Testis (tissue), 3 donors: Measurements from ENCODE around the gene RNF166. TPM values are rescaled to one million over a fixed set of nuclear protein-coding genes. Genes with fewer than 3 reads are reported as not detected.
A peak's percentile ranks its signal among the peaks of the same experiment; 100 is the strongest.

Source experiments
- DNase-seq: peaks from one replicate; pipeline ENCODE4 v3.0.0-alpha.2; 2019
- H3K27ac ChIP-seq, 2 donors: fragments of 200-600 bp; sonication (generic); one replicate each; pipeline ENCODE4 v1.5.1; 2019
- H3K27me3 ChIP-seq: fragments of 200-600 bp; sonication (generic); one replicate; pipeline ENCODE4 v1.5.1; 2019
- H3K36me3 ChIP-seq: fragments of 200-600 bp; sonication (generic); one replicate; pipeline ENCODE4 v1.5.1; 2017; ENCODE audit warnings: low read depth; ENCODE audit errors: missing control alignments
- H3K4me1 ChIP-seq: fragments of 200-600 bp; sonication (generic); one replicate; pipeline ENCODE4 v1.5.1; 2019
- H3K4me3 ChIP-seq, 2 donors: fragments of 200-600 bp; sonication (generic); one replicate each; pipeline ENCODE4 v1.5.1; 2017 to 2019
- H3K9me3 ChIP-seq: fragments of 200-600 bp; sonication (generic); one replicate; pipeline ENCODE4 v1.5.1; 2017
- POLR2A ChIP-seq: fragments of 450-650 bp; IDR thresholded peaks from one replicate; pipeline ENCODE4 v1.6.1; 2017; ENCODE audit warnings: antibody characterized with exemption, mild to moderate bottlenecking, moderate library complexity
- WGBS, 2 donors: methylation state at CpG; one replicate each; pipeline ENCODE4 v1.1.5; 2018; 5-methylcytosine and 5-hydroxymethylcytosine counted together
- intact Hi-C: fragments of 100-400 bp; cut with DNase I; formaldehyde crosslinking; loops from one replicate; pipeline ENCODE4 v1.15.1; 2023; ENCODE audit warnings: low total_unique reads
- polyA plus RNA-seq: library from polyadenylated mRNA; stranded (reverse); fragments of 350-450 nt; fragmentation: Illumina TruSeq; extraction: RNeasy Lipid Tissue Mini Kit (QIAGEN cat#74804); gene quantifications from one replicate; pipeline ENCODE4 v1.2.3, GENCODE V29; 2014; ENCODE audit warnings: low read depth, low replicate concordance; ENCODE audit not compliant: insufficient read depth
- total RNA-seq, 2 donors: library from RNA; depleted of rRNA; stranded (reverse); fragments of >200 nt; gene quantifications; one replicate each; pipeline ENCODE4 v1.2.3, GENCODE V29; 2016
- TF ChIP-seq, protein P1 (sequence below), 3 experiments: fragments of 450-650 bp in 2 of 3; fragments of 200-600 bp in 1 of 3; sonication (generic) in 1 of 3; IDR thresholded peaks; one replicate each; pipeline ENCODE4 v1.5.1; 2016 to 2019; ENCODE audit warnings: antibody characterized with exemption in 3 of 3, mild to moderate bottlenecking in 2 of 3, moderate library complexity in 1 of 3

The RNF166 gene
- total and polyA plus RNA-seq, 3 donors from 2014 or later = 18.3 to 41.3 (median 37.4) TPM

DNA sequence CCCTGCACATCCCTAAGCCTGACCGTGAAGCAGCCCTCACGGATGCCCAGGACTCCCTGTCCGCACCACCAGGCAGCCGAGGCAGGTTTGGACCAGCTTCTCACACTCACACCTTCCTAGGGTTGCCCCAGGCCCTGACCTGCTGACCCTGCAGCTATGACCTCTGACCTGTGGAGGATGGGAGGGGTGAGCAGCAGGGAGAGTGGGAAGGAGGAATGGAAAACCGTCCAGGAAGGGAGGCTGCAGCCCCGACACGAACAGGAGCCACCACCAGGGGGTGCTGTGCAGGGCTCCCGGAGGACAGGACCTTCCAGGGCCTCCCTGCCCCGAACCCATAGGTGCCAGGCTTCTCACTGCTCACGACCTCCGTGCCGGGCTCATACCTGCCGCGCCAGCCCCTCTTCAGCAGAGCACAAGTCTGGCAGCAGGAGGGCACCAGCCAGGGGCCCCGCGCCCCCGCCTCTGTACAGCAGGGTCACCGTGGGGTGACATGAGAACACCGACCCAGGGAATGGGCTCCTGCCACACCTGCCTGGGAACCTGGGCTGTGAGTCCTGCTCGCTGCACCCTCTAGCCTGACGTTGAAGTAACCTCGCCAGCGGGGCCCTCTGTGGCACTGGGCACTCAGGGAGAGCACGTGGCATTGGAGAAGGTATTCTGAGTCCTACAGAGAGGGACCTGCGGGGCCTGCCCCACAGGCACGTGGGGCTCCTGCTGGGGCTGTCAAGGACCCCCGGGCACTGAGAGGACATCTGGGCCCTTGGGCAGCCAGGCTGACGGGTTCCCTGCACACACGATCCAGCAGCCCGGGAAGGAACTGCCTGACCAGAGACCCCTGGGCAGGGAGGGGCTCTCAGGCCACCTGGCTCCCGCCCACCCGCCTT, 37.7 kb upstream of the RNF166 start:
- intact Hi-C loops = loop anchor here (5.0 kb wide), 1 partner anchor 38 kb away; no protein-coding TSS in a partner anchor
- Histone ChIP-seq H3K4me3 (no peak overlapping the region), H3K9me3 (no peaks in the 10 kb centered on the region), H3K27me3 (no peaks in the 10 kb centered on the region), H3K4me1 (peaks cover 12% of the 10 kb centered on the region), H3K27ac (no peak overlapping the region), H3K36me3 (no peaks in the 10 kb centered on the region)
- TF ChIP-seq, protein P1, sequence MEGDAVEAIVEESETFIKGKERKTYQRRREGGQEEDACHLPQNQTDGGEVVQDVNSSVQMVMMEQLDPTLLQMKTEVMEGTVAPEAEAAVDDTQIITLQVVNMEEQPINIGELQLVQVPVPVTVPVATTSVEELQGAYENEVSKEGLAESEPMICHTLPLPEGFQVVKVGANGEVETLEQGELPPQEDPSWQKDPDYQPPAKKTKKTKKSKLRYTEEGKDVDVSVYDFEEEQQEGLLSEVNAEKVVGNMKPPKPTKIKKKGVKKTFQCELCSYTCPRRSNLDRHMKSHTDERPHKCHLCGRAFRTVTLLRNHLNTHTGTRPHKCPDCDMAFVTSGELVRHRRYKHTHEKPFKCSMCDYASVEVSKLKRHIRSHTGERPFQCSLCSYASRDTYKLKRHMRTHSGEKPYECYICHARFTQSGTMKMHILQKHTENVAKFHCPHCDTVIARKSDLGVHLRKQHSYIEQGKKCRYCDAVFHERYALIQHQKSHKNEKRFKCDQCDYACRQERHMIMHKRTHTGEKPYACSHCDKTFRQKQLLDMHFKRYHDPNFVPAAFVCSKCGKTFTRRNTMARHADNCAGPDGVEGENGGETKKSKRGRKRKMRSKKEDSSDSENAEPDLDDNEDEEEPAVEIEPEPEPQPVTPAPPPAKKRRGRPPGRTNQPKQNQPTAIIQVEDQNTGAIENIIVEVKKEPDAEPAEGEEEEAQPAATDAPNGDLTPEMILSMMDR (IDR thresholded peaks at IDR 0.05) = peak; percentile 84 to 96 (median 87)
- TF ChIP-seq POLR2A = no peak
- DNase-seq = peak; percentile 81
- WGBS, 2 donors = 68 to 78% methylated on average over 10 to 31 of the region's 32 CpGs

DNA sequence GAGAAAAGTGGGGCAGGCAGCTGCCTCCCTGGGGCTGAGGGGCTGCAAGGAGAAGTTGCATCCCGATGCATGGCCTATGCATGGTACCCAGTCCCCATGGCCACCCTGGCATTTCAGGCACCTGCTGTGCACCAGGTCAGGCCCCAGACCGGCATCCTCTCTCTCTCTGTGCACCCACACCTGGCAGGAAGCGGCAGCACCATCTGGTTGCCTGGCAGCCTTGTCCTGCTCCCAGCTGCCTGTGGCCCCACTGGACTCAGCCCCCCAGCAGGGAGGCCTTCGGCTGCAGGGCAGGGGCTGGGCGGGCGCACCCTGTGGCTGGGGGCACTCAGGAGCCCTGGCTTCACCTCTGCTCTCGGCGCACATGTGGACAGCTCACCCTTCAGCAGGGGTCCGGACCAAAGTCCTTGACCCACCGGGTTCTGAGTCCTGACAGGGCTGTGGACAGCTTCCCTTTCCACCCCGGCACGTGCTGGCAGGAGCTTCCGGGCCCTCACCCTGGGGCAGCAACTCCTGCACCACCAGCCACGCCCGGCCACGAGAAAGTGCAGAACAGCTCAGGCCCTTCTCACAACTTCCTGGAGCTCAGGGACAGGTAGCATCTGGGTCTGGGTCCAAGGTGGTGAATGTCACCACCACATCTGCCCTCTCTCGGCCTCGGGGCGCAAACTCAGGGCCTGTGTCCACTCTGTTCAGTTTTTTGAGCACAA, 36.8 kb upstream of the RNF166 start:
- Histone ChIP-seq H3K4me3 (no peak overlapping the region), H3K9me3 (no peaks in the 10 kb centered on the region), H3K27me3 (no peaks in the 10 kb centered on the region), H3K27ac (no peak overlapping the region), H3K36me3 (no peaks in the 10 kb centered on the region), H3K4me1 (peaks cover 12% of the 10 kb centered on the region)
- no peak for DNase-seq
- intact Hi-C loops = loop anchor here (5.0 kb wide), 1 partner anchor 39 kb away; no protein-coding TSS in a partner anchor
- no peak for TF ChIP-seq POLR2A
- TF ChIP-seq, protein P1 (IDR thresholded peaks at IDR 0.05) = no peak
- WGBS, 2 donors = 84 to 100% methylated on average over 3 to 19 of the region's 19 CpGs

DNA sequence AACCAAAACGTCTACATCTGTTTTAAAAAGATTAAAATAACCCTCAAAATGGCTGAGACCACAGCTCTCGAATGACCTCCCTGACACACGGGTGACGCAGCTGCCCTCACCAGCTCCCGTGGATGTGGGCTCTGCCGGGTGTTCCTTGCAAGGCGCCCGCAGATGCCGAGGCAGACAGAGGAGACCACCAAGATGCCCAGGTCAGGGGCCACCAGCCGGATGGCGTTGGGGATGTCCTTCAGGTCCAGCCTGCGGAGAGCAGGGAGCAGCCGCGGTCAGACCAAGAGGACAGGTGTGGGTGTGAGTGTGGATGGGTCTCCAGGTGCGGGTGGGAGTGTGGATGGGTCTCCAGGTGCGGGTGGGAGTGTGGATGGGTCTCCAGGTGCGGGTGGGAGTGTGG, 35.2 kb upstream of the RNF166 start:
- TF ChIP-seq, protein P1 (IDR thresholded peaks at IDR 0.05) = no peak
- no peak for TF ChIP-seq POLR2A
- Histone ChIP-seq H3K27ac (no peak overlapping the region), H3K36me3 (no peaks in the 10 kb centered on the region), H3K4me3 (no peak overlapping the region), H3K27me3 (no peaks in the 10 kb centered on the region), H3K4me1 (peaks cover 12% of the 10 kb centered on the region), H3K9me3 (no peaks in the 10 kb centered on the region)
- 86 to 92% methylated on average over 16 to 17 of the region's 17 CpGs for WGBS, 2 donors
- no peak for DNase-seq
- intact Hi-C loops = loop anchor here (5.0 kb wide), 1 partner anchor 41 kb away; no protein-coding TSS in a partner anchor

DNA sequence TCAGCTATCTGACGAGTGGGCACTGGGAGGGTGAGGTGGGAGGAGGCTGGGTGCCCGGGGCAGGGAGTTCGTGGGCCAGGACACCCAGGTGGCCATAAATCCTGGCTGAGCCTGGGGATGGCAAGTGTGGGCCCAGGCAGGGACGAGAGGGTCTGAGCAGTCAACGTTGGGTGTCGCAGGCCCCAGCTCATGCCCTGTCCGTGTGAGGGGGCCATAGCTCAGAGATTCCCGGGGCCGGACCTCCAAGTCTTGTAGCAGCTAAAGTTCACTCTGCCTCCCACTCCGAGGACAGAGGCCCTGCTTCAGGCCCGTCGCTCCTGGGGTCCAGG, 34.5 kb upstream of the RNF166 start:
- H3K27ac ChIP-seq = no peak overlapping the region
- 90 to 100% methylated on average over 2 to 12 of the region's 12 CpGs for WGBS, 2 donors

More for the DNA sequence above, 34.5 kb upstream of the RNF166 start:
- no peak for TF ChIP-seq POLR2A
- H3K9me3 ChIP-seq = no peaks in the 10 kb centered on the region
- peaks cover 12% of the 10 kb centered on the region for H3K4me1 ChIP-seq
- DNase-seq = no peak
- H3K36me3 ChIP-seq = no peaks in the 10 kb centered on the region
- intact Hi-C loops = loop anchor here (5.0 kb wide), 1 partner anchor 42 kb away; no protein-coding TSS in a partner anchor
- no peak overlapping the region for H3K4me3 ChIP-seq
- H3K27me3 ChIP-seq = no peaks in the 10 kb centered on the region
